GM12878 (cell line): ENCODE data around the gene AOPEP. TPM values are rescaled to one million over a fixed set of nuclear protein-coding genes. Genes with fewer than 3 reads are reported as not detected.

ENCODE experiments used
- ATAC-seq: fragments of 200-7000 bp; cut with Tn5 transposase; 3 replicates; pipeline ENCODE4 v1.9.1; 2020; ENCODE audit warnings: mild to moderate bottlenecking, moderate library complexity
- BruUV-seq: library from RNA; stranded (reverse); fragments of 400-500 nt; replicated peaks from 2 replicates; lab custom pipeline; 2021; lab: Mats Ljungman, UMichigan
- CTCF ChIA-PET: fragments of 300-600 bp; sonication (Branson Sonifier 250); formaldehyde crosslinking; extraction: SDS; loops from one replicate; lab custom pipeline; 2021; ENCODE audit warnings: inconsistent platforms; lab: Yijun Ruan, JAX
- POLR2A ChIA-PET: fragments of 350-600 bp; formaldehyde crosslinking; extraction: SDS; loops from one replicate; lab custom pipeline; 2021; ENCODE audit warnings: inconsistent platforms; lab: Charles Lee
- RAD21 ChIA-PET: fragments of 300-600 bp; sonication (Branson Sonifier 250); formaldehyde crosslinking; loops from one replicate; lab custom pipeline; 2023; ENCODE audit warnings: antibody characterized with exemption; ENCODE audit not compliant: unreplicated experiment; lab: Charles Lee
- SMC1A ChIA-PET: fragments of 300-600 bp; sonication (Branson Sonifier 250); formaldehyde crosslinking; loops from one replicate; lab custom pipeline; 2023; ENCODE audit not compliant: unreplicated experiment, uncharacterized antibody; lab: Charles Lee
- DNase-seq: peaks from one replicate; pipeline ENCODE4 v3.0.0-alpha.2; 2011; ENCODE audit warnings: low read depth, low spot score
- FAIRE-seq: peaks from 3 replicates; lab custom pipeline; 2011; peaks lifted over from hg19 to GRCh38; lab: Jason Lieb, UNC
- H2AFZ ChIP-seq: 2 replicates; pipeline ENCODE4 v1.6.0; 2011; ENCODE audit warnings: low read depth, low read length, control low read depth; ENCODE audit not compliant: control insufficient read depth
- H3K27ac ChIP-seq: 2 replicates; pipeline ENCODE4 v1.5.1; 2011; ENCODE audit warnings: control low read depth; ENCODE audit not compliant: control insufficient read depth, insufficient read depth
- H3K27me3 ChIP-seq, 2 experiments: replicated peaks in 1 of 2; 2 replicates each; pipeline versions ENCODE4 v1.6.0 to v1.6.1; 2011; ENCODE audit warnings: low read length in 1 of 2; ENCODE audit not compliant: control insufficient read depth in 2 of 2, insufficient read depth in 2 of 2
- H3K36me3 ChIP-seq, 2 experiments: 2 replicates each; pipeline ENCODE4 v1.5.1; 2011; ENCODE audit warnings: low read length in 1 of 2; ENCODE audit not compliant: control insufficient read depth in 2 of 2, insufficient read depth in 2 of 2
- H3K4me1 ChIP-seq: 2 replicates; pipeline ENCODE4 v1.6.1; 2011; ENCODE audit warnings: mild to moderate bottlenecking, low read length, moderate library complexity, mixed read lengths; ENCODE audit not compliant: control insufficient read depth, insufficient read depth
- H3K4me2 ChIP-seq: 2 replicates; pipeline ENCODE4 v1.6.0; 2011; ENCODE audit warnings: control low read depth; ENCODE audit not compliant: control insufficient read depth, insufficient read depth
- H3K4me3 ChIP-seq: fragments of 200-600 bp; sonication (generic); 2 replicates; pipeline ENCODE4 v1.5.1; 2016
- H3K79me2 ChIP-seq: 2 replicates; pipeline ENCODE4 v1.6.0; 2011; ENCODE audit warnings: low read length; ENCODE audit not compliant: control insufficient read depth, insufficient read depth
- H3K9ac ChIP-seq: 2 replicates; pipeline ENCODE4 v1.8.0; 2011; ENCODE audit warnings: low read length, control low read depth, mixed read lengths; ENCODE audit not compliant: control insufficient read depth, insufficient read depth
- H3K9me3 ChIP-seq: replicated peaks from 3 replicates; pipeline ENCODE4 v1.5.1; 2011; ENCODE audit warnings: mild to moderate bottlenecking, low read length; ENCODE audit not compliant: control insufficient read depth, insufficient read depth
- H4K20me1 ChIP-seq: 2 replicates; pipeline ENCODE4 v1.6.0; 2011; ENCODE audit not compliant: control insufficient read depth, insufficient read depth
- BMI1 ChIP-seq: fragments of 450-650 bp; IDR thresholded peaks from 2 replicates; pipeline ENCODE4 v1.6.1; 2016; ENCODE audit warnings: mild to moderate bottlenecking, moderate library complexity, borderline replicate concordance
- HDAC6 ChIP-seq: fragments of 200-600 bp; sonication (generic); IDR thresholded peaks from one replicate; pipeline ENCODE4 v1.8.0; 2017; ENCODE audit warnings: antibody characterized with exemption; ENCODE audit not compliant: unreplicated experiment
- PAX8 ChIP-seq: fragments of 450-650 bp; IDR thresholded peaks from 2 replicates; pipeline ENCODE4 v1.6.1; 2017; ENCODE audit warnings: mild to moderate bottlenecking, moderate library complexity
- RCOR1 ChIP-seq: conservative IDR thresholded peaks from 2 replicates; pipeline ENCODE4 v1.6.1; 2012; ENCODE audit warnings: low read depth, low read length, improper control_type of control experiment
- ZBTB40 ChIP-seq: fragments of 450-650 bp; IDR thresholded peaks from 2 replicates; pipeline ENCODE4 v1.6.1; 2016; ENCODE audit warnings: mild to moderate bottlenecking, moderate library complexity, borderline replicate concordance
- ZNF274 ChIP-seq: IDR thresholded peaks from one replicate; pipeline ENCODE4 v1.8.0; 2011; ENCODE audit not compliant: insufficient read length, insufficient read depth
- WGBS: methylation state at CpG from one replicate; pipeline ENCODE4 v1.1.6; 2016; ENCODE audit warnings: low lambda C conversion rate; ENCODE audit not compliant: insufficient replicate concordance, insufficient coverage; ENCODE audit errors: missing lambda C conversion rate; 5-methylcytosine and 5-hydroxymethylcytosine counted together
- in situ Hi-C: fragments of 300-500 bp; cut with MboI; formaldehyde crosslinking; loops from 9 replicates; pipeline ENCODE4 v1.14.3; 2018; ENCODE audit warnings: mixed read lengths
- intact Hi-C: fragments of 100-400 bp; cut with micrococcal nuclease; formaldehyde crosslinking; loops from one replicate; pipeline ENCODE4 v1.14.2; 2022; ENCODE audit not compliant: unreplicated experiment
- polyA plus RNA-seq, 11 experiments: library from polyadenylated mRNA; depleted of rRNA in 4 of 11; unstranded in 6 of 11; stranded (reverse) in 5 of 11; fragments of >200 nt; fragmentation: Nextera tagmentation in 4 of 11; fragmentation: Illumina TruSeq in 1 of 11; extraction: Ambion mirVana in 4 of 11; extraction: Trizol in 1 of 11; gene quantifications; 1 replicate in 1 of 11; 2 replicates in 10 of 11; pipeline versions ENCODE4 v1.2.1 to v1.2.3, GENCODE V29; 2011 to 2016; ENCODE audit warnings: inconsistent platforms in 2 of 11, missing spikeins in 2 of 11, low read depth in 1 of 11
- total RNA-seq, 4 experiments: library from RNA; depleted of rRNA in 3 of 4; stranded (reverse); fragments of >200 nt in 3 of 4; fragmentation: Illumina TruSeq in 1 of 4; extraction: Trizol in 1 of 4; gene quantifications; 2 replicates each; pipeline versions ENCODE4 v1.2.1 to v1.2.3, GENCODE V29; 2013 to 2021

Gene AOPEP
- total and polyA plus RNA-seq, 10 of the 15 experiments (the other 5 are each of a cell fraction or from before 2014, with no cell fraction given) = 2.3 to 16.9 (median 10.1) TPM

GRCh38 chr9:95063300-95063699, 336.8 kb downstream of the AOPEP start:
- in situ Hi-C loops (no loop called here), intact Hi-C loops (no loop called here)
- Histone ChIP-seq H4K20me1 (no peaks in the 10 kb centered on the region), H3K79me2 (no peaks in the 10 kb centered on the region), H3K4me3 (no peak overlapping the region), H3K4me1 (no peaks in the 10 kb centered on the region), H3K27me3 (no peaks in the 10 kb centered on the region), H3K36me3 (peaks cover 4% of the 10 kb centered on the region in 2 experiments; a peak in 2 of 4 replicates), H3K4me2 (no peak overlapping the region), H3K9ac (no peak overlapping the region), H3K27ac (no peak overlapping the region), H2AFZ (no peak overlapping the region), H3K9me3 (no peaks in the 10 kb centered on the region)
- SMC1A ChIA-PET = no interaction called here
- CTCF ChIA-PET = no interaction called here
- no peak for FAIRE-seq
- BruUV-seq = no TSS peak
- POLR2A ChIA-PET = no interaction called here
- TF ChIP-seq BMI1 (no peak), PAX8 (no peak), ZBTB40 (no peak), RCOR1 (no peak), HDAC6 (no peak), ZNF274 (no peak)
- DNase-seq = no peak
- ATAC-seq = no peak
- RAD21 ChIA-PET = no interaction called here
- WGBS = 99% methylated on average over 10 of the region's 10 CpGs
